ENCODE measurements around the gene ERBB4. TPM values are rescaled to one million over a fixed set of nuclear protein-coding genes. Genes with fewer than 3 reads are reported as not detected.

ERBB4 gene
- total RNA-seq, 1 donor from 2014 or later: not detected

GRCh38 chr2:211439011-211439410 lies 1099.6 kb downstream of the ERBB4 start:
- Mint-ChIP-seq H3K27me3 (ENCODE audit: insufficient read depth) (no peaks in the 10 kb centered on the region), H3K9me3 (no peaks in the 10 kb centered on the region), H3K36me3 (ENCODE audit: low read depth) (no peaks in the 10 kb centered on the region), H3K4me1 (ENCODE audit: low read depth) (no peaks in the 10 kb centered on the region), H3K27ac (no peak overlapping the region), H3K4me3 (no peak overlapping the region)
- intact Hi-C loops (cut with micrococcal nuclease): no loop called here
- no peak for DNase-seq (ENCODE audit: low spot score)

GRCh38 chr2:211437396-211437795 lies 1101.2 kb downstream of the ERBB4 start:
- intact Hi-C loops (cut with micrococcal nuclease): no loop called here

GRCh38 chr2:211436182-211436581 lies 1102.4 kb downstream of the ERBB4 start:
- no peaks in the 10 kb centered on the region for H3K36me3 Mint-ChIP-seq (ENCODE audit: low read depth)
- no peak for DNase-seq (ENCODE audit: low spot score)
- no peaks in the 10 kb centered on the region for H3K4me1 Mint-ChIP-seq (ENCODE audit: low read depth)
- H3K9me3 Mint-ChIP-seq: no peaks in the 10 kb centered on the region
- no peaks in the 10 kb centered on the region for H3K27me3 Mint-ChIP-seq (ENCODE audit: insufficient read depth)
- intact Hi-C loops (cut with micrococcal nuclease): no loop called here
- no peak overlapping the region for H3K27ac Mint-ChIP-seq
- no peak overlapping the region for H3K4me3 Mint-ChIP-seq

More at GRCh38 chr2:211437396-211437795, 1101.2 kb downstream of the ERBB4 start:
- no peaks in the 10 kb centered on the region for H3K36me3 Mint-ChIP-seq (ENCODE audit: low read depth)
- no peaks in the 10 kb centered on the region for H3K4me1 Mint-ChIP-seq (ENCODE audit: low read depth)
- no peaks in the 10 kb centered on the region for H3K27me3 Mint-ChIP-seq (ENCODE audit: insufficient read depth)
- H3K9me3 Mint-ChIP-seq: no peaks in the 10 kb centered on the region
- no peak overlapping the region for H3K4me3 Mint-ChIP-seq
- DNase-seq (ENCODE audit: low spot score): no peak
- no peak overlapping the region for H3K27ac Mint-ChIP-seq

GRCh38 chr2:211435331-211435730 lies 1103.3 kb downstream of the ERBB4 start:
- DNase-seq (ENCODE audit: low spot score): no peak
- no peak overlapping the region for H3K27ac Mint-ChIP-seq
- no peaks in the 10 kb centered on the region for H3K9me3 Mint-ChIP-seq
- no peaks in the 10 kb centered on the region for H3K27me3 Mint-ChIP-seq (ENCODE audit: insufficient read depth)
- intact Hi-C loops (cut with micrococcal nuclease): no loop called here
- H3K36me3 Mint-ChIP-seq (ENCODE audit: low read depth): no peaks in the 10 kb centered on the region
- no peak overlapping the region for H3K4me3 Mint-ChIP-seq
- H3K4me1 Mint-ChIP-seq (ENCODE audit: low read depth): no peaks in the 10 kb centered on the region

- H3K27ac Mint-ChIP-seq: no peak overlapping the region
- no peaks in the 10 kb centered on the region for H3K9me3 Mint-ChIP-seq
- no peaks in the 10 kb centered on the region for H3K27me3 Mint-ChIP-seq (ENCODE audit: insufficient read depth)
- intact Hi-C loops (cut with micrococcal nuclease): no loop called here
- H3K4me3 Mint-ChIP-seq: no peak overlapping the region
- no peaks in the 10 kb centered on the region for H3K36me3 Mint-ChIP-seq (ENCODE audit: low read depth)
- no peaks in the 10 kb centered on the region for H3K4me1 Mint-ChIP-seq (ENCODE audit: low read depth)
- no peak for DNase-seq (ENCODE audit: low spot score)
Measured at GRCh38 chr2:211434773-211435172, 1103.8 kb downstream of the ERBB4 start.

GRCh38 chr2:211429256-211429920 lies 1109.2 kb downstream of the ERBB4 start:
- Mint-ChIP-seq H3K27ac (no peak overlapping the region), H3K27me3 (ENCODE audit: insufficient read depth) (no peaks in the 10 kb centered on the region), H3K4me3 (no peak overlapping the region), H3K4me1 (ENCODE audit: low read depth) (no peaks in the 10 kb centered on the region), H3K9me3 (no peaks in the 10 kb centered on the region), H3K36me3 (ENCODE audit: low read depth) (no peaks in the 10 kb centered on the region)
- no peak for DNase-seq (ENCODE audit: low spot score)
- intact Hi-C loops (cut with micrococcal nuclease): no loop called here

GRCh38 chr2:211426240-211426639 lies 1112.4 kb downstream of the ERBB4 start:
- Mint-ChIP-seq H3K36me3 (ENCODE audit: low read depth) (no peaks in the 10 kb centered on the region), H3K4me3 (no peak overlapping the region), H3K9me3 (no peaks in the 10 kb centered on the region), H3K4me1 (ENCODE audit: low read depth) (no peaks in the 10 kb centered on the region), H3K27ac (no peak overlapping the region), H3K27me3 (ENCODE audit: insufficient read depth) (no peaks in the 10 kb centered on the region)
- no peak for DNase-seq (ENCODE audit: low spot score)
- intact Hi-C loops (cut with micrococcal nuclease): no loop called here

GRCh38 chr2:211423018-211423417 lies 1115.6 kb downstream of the ERBB4 start:
- H3K27ac Mint-ChIP-seq: no peak overlapping the region
- no peaks in the 10 kb centered on the region for H3K9me3 Mint-ChIP-seq
- DNase-seq (ENCODE audit: low spot score): no peak
- H3K4me3 Mint-ChIP-seq: no peak overlapping the region
- H3K36me3 Mint-ChIP-seq (ENCODE audit: low read depth): no peaks in the 10 kb centered on the region
- H3K27me3 Mint-ChIP-seq (ENCODE audit: insufficient read depth): no peaks in the 10 kb centered on the region
- no peaks in the 10 kb centered on the region for H3K4me1 Mint-ChIP-seq (ENCODE audit: low read depth)
- intact Hi-C loops (cut with micrococcal nuclease): no loop called here

- intact Hi-C loops (cut with micrococcal nuclease): no loop called here
- H3K9me3 Mint-ChIP-seq: no peaks in the 10 kb centered on the region
- no peaks in the 10 kb centered on the region for H3K4me1 Mint-ChIP-seq (ENCODE audit: low read depth)
- DNase-seq (ENCODE audit: low spot score): no peak
- H3K27ac Mint-ChIP-seq: no peak overlapping the region
- H3K4me3 Mint-ChIP-seq: no peak overlapping the region
- H3K27me3 Mint-ChIP-seq (ENCODE audit: insufficient read depth): no peaks in the 10 kb centered on the region
- no peaks in the 10 kb centered on the region for H3K36me3 Mint-ChIP-seq (ENCODE audit: low read depth)
Measured at GRCh38 chr2:211417544-211417943, 1121.1 kb downstream of the ERBB4 start.

- Mint-ChIP-seq H3K36me3 (ENCODE audit: low read depth) (no peaks in the 10 kb centered on the region), H3K4me3 (no peak overlapping the region), H3K27me3 (ENCODE audit: insufficient read depth) (no peaks in the 10 kb centered on the region), H3K4me1 (ENCODE audit: low read depth) (no peaks in the 10 kb centered on the region), H3K27ac (no peak overlapping the region), H3K9me3 (no peaks in the 10 kb centered on the region)
- intact Hi-C loops (cut with micrococcal nuclease): no loop called here
- DNase-seq (ENCODE audit: low spot score): no peak
Measured at GRCh38 chr2:211416373-211416772, 1122.2 kb downstream of the ERBB4 start.

- no peak overlapping the region for H3K27ac Mint-ChIP-seq
- H3K36me3 Mint-ChIP-seq (ENCODE audit: low read depth): no peaks in the 10 kb centered on the region
Measured at GRCh38 chr2:211413746-211414145, 1124.9 kb downstream of the ERBB4 start.

GRCh38 chr2:211408483-211408891 lies 1130.1 kb downstream of the ERBB4 start:
- Mint-ChIP-seq H3K27me3 (ENCODE audit: insufficient read depth) (no peaks in the 10 kb centered on the region), H3K9me3 (no peaks in the 10 kb centered on the region), H3K27ac (no peak overlapping the region), H3K4me1 (ENCODE audit: low read depth) (no peaks in the 10 kb centered on the region), H3K36me3 (ENCODE audit: low read depth) (no peaks in the 10 kb centered on the region), H3K4me3 (no peak overlapping the region)
- DNase-seq (ENCODE audit: low spot score): no peak
- intact Hi-C loops (cut with micrococcal nuclease): no loop called here

More at GRCh38 chr2:211413746-211414145, 1124.9 kb downstream of the ERBB4 start:
- Mint-ChIP-seq H3K4me1 (ENCODE audit: low read depth) (no peaks in the 10 kb centered on the region), H3K27me3 (ENCODE audit: insufficient read depth) (no peaks in the 10 kb centered on the region), H3K9me3 (no peaks in the 10 kb centered on the region), H3K4me3 (no peak overlapping the region)
- intact Hi-C loops (cut with micrococcal nuclease): no loop called here
- DNase-seq (ENCODE audit: low spot score): no peak

- no peaks in the 10 kb centered on the region for H3K9me3 Mint-ChIP-seq
- intact Hi-C loops (cut with micrococcal nuclease): no loop called here
Measured at GRCh38 chr2:211407076-211407475, 1131.5 kb downstream of the ERBB4 start.

GRCh38 chr2:211405036-211405435 lies 1133.6 kb downstream of the ERBB4 start:
- Mint-ChIP-seq H3K27ac (no peak overlapping the region), H3K4me3 (no peak overlapping the region), H3K9me3 (no peaks in the 10 kb centered on the region), H3K36me3 (ENCODE audit: low read depth) (no peaks in the 10 kb centered on the region), H3K4me1 (ENCODE audit: low read depth) (no peaks in the 10 kb centered on the region), H3K27me3 (ENCODE audit: insufficient read depth) (no peaks in the 10 kb centered on the region)
- intact Hi-C loops (cut with micrococcal nuclease): no loop called here
- DNase-seq (ENCODE audit: low spot score): no peak

More at GRCh38 chr2:211407076-211407475, 1131.5 kb downstream of the ERBB4 start:
- Mint-ChIP-seq H3K4me1 (ENCODE audit: low read depth) (no peaks in the 10 kb centered on the region), H3K36me3 (ENCODE audit: low read depth) (no peaks in the 10 kb centered on the region), H3K27me3 (ENCODE audit: insufficient read depth) (no peaks in the 10 kb centered on the region), H3K4me3 (no peak overlapping the region), H3K27ac (no peak overlapping the region)
- no peak for DNase-seq (ENCODE audit: low spot score)

Data from activated T-helper 1 cell treated with anti-CD3 and anti-CD28 coated beads, Interleukin-12 subunit alpha, Interleukin-12 subunit beta, Interleukin-2, Interleukin-4 antibody, amounts not matched to agents 30 ng/mL and 10 ng/mL and 1 ng/mL, durations not matched to agents 14 hours and 24 hours and 36 hours (primary cell).